ENCODE results near the gene SORBS1.

DNA sequence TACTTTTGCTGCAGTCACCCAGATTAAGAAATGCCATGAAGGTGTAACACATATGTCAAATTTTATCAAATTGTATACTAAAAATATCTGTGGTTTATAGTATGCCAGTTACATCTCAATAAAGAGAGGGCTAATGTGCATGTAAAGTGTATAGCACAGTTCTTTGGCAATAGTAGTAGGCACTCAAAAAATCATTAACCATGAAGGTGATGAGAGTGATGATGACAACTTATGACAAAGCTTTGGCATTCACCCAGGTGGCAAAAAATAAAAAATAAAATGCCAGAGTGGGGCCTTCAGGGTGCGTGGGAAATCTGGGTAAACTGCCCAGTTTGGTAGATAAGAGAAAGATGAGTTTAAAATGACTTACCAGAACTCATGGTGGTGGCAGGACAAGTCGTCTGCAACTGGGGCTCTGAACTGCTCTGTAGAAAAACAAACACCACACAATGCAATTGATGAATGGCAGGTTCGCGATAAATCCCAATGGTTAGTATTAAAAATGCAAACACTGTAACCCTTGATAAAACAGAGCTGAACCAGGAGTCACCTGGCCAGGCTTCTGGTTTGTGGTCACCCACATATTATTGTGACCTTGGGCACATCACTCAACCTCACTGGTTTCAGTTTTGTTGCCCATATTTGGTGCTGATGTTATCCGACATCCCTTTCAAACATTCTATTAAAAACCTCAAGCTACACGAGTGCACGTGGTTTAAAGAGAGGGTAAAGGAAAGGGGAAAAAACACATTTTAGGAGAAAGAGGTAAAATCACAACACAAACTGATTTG, 120.2 kb downstream of the SORBS1 start:
- TF ChIP-seq RXRA (CRISPR knock-in tag; IDR thresholded peaks at IDR 0.05) (no peak), RARG (CRISPR knock-in tag; IDR thresholded peaks at IDR 0.05; ENCODE audit: low read depth) (no peak)
- TF ChIP-seq, protein P1, sequence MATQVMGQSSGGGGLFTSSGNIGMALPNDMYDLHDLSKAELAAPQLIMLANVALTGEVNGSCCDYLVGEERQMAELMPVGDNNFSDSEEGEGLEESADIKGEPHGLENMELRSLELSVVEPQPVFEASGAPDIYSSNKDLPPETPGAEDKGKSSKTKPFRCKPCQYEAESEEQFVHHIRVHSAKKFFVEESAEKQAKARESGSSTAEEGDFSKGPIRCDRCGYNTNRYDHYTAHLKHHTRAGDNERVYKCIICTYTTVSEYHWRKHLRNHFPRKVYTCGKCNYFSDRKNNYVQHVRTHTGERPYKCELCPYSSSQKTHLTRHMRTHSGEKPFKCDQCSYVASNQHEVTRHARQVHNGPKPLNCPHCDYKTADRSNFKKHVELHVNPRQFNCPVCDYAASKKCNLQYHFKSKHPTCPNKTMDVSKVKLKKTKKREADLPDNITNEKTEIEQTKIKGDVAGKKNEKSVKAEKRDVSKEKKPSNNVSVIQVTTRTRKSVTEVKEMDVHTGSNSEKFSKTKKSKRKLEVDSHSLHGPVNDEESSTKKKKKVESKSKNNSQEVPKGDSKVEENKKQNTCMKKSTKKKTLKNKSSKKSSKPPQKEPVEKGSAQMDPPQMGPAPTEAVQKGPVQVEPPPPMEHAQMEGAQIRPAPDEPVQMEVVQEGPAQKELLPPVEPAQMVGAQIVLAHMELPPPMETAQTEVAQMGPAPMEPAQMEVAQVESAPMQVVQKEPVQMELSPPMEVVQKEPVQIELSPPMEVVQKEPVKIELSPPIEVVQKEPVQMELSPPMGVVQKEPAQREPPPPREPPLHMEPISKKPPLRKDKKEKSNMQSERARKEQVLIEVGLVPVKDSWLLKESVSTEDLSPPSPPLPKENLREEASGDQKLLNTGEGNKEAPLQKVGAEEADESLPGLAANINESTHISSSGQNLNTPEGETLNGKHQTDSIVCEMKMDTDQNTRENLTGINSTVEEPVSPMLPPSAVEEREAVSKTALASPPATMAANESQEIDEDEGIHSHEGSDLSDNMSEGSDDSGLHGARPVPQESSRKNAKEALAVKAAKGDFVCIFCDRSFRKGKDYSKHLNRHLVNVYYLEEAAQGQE (IDR thresholded peaks at IDR 0.05; ENCODE audit: borderline replicate concordance in 1 of 2, low read depth in 1 of 2, low read length in 2 of 2): no peak
- TF ChIP-seq, protein P2, sequence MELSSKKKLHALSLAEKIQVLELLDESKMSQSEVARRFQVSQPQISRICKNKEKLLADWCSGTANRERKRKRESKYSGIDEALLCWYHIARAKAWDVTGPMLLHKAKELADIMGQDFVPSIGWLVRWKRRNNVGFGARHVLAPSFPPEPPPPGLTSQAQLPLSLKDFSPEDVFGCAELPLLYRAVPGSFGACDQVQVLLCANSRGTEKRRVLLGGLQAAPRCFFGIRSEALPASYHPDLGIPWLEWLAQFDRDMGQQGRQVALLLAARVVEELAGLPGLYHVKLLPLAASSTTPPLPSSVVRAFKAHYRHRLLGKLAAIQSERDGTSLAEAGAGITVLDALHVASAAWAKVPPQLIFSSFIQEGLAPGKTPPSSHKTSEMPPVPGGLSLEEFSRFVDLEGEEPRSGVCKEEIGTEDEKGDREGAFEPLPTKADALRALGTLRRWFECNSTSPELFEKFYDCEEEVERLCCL (CRISPR knock-in tag; IDR thresholded peaks at IDR 0.05; ENCODE audit: borderline replicate concordance): no peak
- TF ChIP-seq, protein P3, sequence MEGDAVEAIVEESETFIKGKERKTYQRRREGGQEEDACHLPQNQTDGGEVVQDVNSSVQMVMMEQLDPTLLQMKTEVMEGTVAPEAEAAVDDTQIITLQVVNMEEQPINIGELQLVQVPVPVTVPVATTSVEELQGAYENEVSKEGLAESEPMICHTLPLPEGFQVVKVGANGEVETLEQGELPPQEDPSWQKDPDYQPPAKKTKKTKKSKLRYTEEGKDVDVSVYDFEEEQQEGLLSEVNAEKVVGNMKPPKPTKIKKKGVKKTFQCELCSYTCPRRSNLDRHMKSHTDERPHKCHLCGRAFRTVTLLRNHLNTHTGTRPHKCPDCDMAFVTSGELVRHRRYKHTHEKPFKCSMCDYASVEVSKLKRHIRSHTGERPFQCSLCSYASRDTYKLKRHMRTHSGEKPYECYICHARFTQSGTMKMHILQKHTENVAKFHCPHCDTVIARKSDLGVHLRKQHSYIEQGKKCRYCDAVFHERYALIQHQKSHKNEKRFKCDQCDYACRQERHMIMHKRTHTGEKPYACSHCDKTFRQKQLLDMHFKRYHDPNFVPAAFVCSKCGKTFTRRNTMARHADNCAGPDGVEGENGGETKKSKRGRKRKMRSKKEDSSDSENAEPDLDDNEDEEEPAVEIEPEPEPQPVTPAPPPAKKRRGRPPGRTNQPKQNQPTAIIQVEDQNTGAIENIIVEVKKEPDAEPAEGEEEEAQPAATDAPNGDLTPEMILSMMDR (CRISPR knock-in tag; IDR thresholded peaks at IDR 0.05): no peak
